Activated CD4-positive, alpha-beta T cell treated with anti-CD3 and anti-CD28 coated beads for 24 hours (primary cell): ENCODE measurements around the gene HYI.
A peak's percentile ranks its signal among the peaks of the same experiment; 100 is the strongest.
"Not testable (repeated sequence)": the region's sequence is repeated elsewhere in the genome, so short reads cannot be mapped to it uniquely, and the experiment has no call there.

Source experiments
- DNase-seq, 2 donors: peaks; one replicate each; pipeline ENCODE4 v3.0.0-alpha.2; 2020; ENCODE audit warnings: low read depth in 2 of 2

HYI gene

GRCh38 chr1:43453442-43454269 lies at the start of gene HYI:
HYI (minus strand) TSS chr1:43453931; CDS start chr1:43453793, 138 bp downstream.
- peak; percentile 30 to 56 for DNase-seq

- DNase-seq: not testable (repeated sequence)
Measured at GRCh38 chr1:43501806-43502205, 48.1 kb upstream of the HYI start.

DNA sequence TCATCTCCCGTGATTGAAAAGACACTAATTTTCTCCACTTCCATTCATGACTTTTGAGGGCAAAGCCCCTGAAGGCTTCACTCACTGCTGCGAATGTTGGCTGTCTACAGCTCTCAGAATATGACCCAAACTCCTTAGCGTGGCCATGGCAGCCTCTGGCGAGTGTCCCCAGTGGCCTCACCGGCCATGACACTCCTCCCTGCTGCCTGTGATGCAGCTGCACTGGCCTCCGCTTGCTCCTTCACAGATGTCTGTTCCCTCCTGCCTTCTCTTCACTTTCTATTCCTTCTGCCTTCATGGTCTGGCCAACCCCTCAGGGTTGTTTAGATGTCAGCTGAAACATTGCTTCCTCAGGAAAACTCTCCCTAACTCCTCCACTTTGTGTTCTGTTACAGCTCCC lies 46.2 kb upstream of the HYI start:
- no peak for DNase-seq

- no peak for DNase-seq
Measured at GRCh38 chr1:43495204-43495603, 41.5 kb upstream of the HYI start.

DNA sequence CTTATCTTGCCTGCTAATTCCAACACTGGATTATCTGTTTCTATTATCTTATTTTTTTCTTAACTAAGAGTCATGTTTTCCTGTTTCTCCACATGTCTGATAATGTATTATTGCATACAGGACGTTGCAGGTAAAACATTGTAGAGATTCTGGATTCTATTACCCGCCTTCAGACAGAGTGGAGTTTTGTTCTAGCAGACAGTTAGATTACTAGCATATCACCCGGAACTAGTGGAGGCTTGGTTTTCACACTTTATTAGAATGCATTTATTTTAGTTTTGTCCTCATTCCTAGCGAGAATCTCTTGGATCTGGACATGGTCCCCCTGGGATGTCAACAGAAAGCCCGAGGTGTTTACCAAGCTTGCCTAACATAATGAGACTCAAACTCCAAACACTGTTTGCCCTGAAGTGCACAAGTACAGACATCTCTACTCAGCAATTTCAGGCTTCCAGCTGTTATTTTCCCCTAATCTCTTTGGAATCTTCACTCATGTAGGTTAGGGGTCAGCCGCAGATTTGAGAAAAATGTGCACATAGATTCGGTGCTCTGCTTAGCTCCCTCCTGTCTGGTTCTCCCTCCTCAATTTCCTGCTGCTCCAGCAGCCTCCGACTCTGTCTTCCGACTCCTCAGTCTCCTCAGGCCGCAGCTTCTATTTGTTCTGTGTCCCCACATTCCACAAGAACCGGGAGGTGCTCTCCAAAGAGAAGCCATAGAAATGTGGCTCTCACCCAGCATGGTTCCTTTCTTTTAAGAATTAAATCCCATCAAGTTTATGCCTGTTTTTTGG lies 40.1 kb upstream of the HYI start:
- DNase-seq: no peak

GRCh38 chr1:43492826-43493225 lies 39.1 kb upstream of the HYI start:
- DNase-seq: no peak

GRCh38 chr1:43491061-43491460 lies 37.3 kb upstream of the HYI start:
- no peak for DNase-seq

- DNase-seq: no peak
Measured at GRCh38 chr1:43488165-43488564, 34.4 kb upstream of the HYI start.

- no peak for DNase-seq
Measured at GRCh38 chr1:43484367-43484766, 30.6 kb upstream of the HYI start.

GRCh38 chr1:43482215-43482614 lies 28.5 kb upstream of the HYI start:
- DNase-seq: no peak

- DNase-seq: no peak
Measured at GRCh38 chr1:43481491-43481890, 27.8 kb upstream of the HYI start.

- no peak for DNase-seq
Measured at GRCh38 chr1:43479414-43479813, 25.7 kb upstream of the HYI start.

DNA sequence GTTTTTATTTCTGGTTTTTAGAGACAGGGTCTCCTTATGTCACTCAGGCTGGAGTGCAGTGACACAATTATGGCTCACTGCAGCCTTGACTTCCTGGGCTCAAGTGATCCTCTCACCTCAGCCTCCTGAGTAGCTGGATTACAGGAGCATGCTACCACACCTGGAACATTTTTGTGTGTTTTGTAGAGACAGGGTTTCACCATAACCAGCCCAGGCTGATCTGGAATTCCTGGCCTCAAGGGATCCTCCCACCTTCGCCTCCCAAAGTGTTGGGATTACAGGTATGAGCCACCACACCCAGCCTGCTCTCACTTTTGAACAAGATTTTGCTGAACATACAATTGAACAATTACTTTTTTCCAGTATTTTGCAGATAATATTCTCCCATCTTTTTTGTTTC lies 24.0 kb upstream of the HYI start:
- no peak for DNase-seq

GRCh38 chr1:43475611-43476401 lies 22.1 kb upstream of the HYI start:
- not testable (repeated sequence) for DNase-seq

DNA sequence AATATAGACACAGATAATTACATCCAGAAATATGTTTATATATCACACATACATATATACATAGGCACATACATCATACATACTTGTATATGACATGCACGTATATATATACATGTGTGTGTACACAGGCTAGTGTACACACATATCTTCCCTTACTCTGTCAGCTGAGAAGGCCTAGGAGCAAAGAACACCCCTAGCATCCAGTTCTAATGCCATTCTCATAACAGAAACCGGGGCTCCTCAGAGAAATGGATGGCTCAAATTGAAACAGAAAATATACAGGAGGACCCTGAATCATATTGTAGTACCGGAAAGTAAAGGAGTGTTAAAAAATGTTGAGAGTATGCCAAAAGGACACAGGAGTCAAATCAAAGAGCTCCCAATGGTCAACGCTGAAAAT lies 19.7 kb upstream of the HYI start:
- no peak for DNase-seq

DNA sequence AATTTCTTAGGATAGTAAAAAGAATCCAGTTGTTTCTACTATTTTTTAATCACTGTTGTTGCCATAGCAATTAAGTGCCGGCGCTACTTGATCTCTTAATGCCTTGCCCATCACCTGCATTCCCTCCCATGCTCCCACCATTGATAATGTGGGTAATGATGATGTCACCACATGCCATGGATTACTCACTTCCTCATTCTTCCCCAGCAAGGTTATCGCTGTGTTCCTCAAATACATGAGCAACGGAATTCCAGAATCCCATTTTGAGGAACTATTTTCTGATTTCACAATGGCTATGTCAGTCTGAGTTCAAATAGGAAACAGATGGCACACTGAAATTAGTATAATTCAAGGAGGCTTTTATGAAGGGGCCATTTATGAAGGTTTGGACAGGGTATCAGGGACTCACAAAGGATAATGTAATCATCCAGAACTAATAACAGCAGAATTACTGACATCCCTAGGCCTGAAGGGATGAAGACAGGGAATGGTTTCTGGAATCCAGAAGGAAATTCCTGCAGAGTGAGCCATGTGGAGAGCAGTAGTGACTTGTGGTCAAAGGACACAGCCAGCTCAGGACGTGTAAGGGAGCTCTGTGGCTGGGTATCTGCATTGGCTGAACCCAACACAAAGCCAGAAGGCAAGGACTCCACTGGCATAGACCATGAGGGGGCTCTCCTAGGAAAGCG lies 18.9 kb upstream of the HYI start:
- DNase-seq: not testable (repeated sequence)

- no peak for DNase-seq
Measured at GRCh38 chr1:43472087-43472462, 18.3 kb upstream of the HYI start.

- DNase-seq: no peak
Measured at GRCh38 chr1:43469932-43470331, 16.2 kb upstream of the HYI start.

DNA sequence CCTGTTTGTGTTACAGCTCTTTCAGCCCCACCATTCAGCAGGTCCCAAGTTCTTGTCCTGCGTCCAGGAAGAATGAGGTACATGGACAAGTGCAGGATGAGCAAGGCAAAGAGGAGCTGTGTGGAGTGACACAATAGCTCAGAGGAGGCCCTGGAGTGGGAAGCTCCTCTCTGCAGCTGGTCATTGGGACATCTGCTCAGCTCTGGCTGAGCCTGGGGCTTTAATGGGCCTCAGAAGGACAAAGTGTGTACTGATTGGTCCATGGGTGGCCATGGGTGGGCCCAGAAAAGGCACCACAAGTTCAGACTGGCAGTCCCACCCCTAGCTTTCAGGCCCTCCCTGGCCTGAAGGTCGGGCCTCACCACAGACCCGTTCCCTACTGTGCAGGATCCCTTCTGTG lies 14.7 kb upstream of the HYI start:
- DNase-seq: no peak

GRCh38 chr1:43466403-43466802 lies 12.7 kb upstream of the HYI start:
- DNase-seq: no peak

- no peak for DNase-seq
Measured at GRCh38 chr1:43465505-43466067, 11.9 kb upstream of the HYI start.
